ENCODE data around the gene TSHZ3. TPM values are rescaled to one million over a fixed set of nuclear protein-coding genes. Genes with fewer than 3 reads are reported as not detected.

TSHZ3 gene
- total RNA-seq, 4 donors from 2014 or later = 0.19 to 5.3 (median 1.9) TPM

GRCh38 chr19:31314849-31315629 lies 34.2 kb downstream of the TSHZ3 start:
- Histone ChIP-seq H3K4me3 (no peak overlapping the region), H3K27ac (no peak overlapping the region), H3K9me3 (no peaks in the 10 kb centered on the region), H3K4me1 (peaks cover 0 to 45% (median 10%) of the 10 kb centered on the region in 3 donors), H3K36me3 (no peaks in the 10 kb centered on the region), H3K27me3 (no peaks in the 10 kb centered on the region)
- intact Hi-C loops (cut with DNase I) = no loop called here
- DNase-seq = no peak
- WGBS, 2 donors = 74% methylated on average over 10 to 13 of the region's 14 CpGs
- TF ChIP-seq POLR2A (IDR thresholded peaks at IDR 0.05) = no peak
- TF ChIP-seq, protein P1, sequence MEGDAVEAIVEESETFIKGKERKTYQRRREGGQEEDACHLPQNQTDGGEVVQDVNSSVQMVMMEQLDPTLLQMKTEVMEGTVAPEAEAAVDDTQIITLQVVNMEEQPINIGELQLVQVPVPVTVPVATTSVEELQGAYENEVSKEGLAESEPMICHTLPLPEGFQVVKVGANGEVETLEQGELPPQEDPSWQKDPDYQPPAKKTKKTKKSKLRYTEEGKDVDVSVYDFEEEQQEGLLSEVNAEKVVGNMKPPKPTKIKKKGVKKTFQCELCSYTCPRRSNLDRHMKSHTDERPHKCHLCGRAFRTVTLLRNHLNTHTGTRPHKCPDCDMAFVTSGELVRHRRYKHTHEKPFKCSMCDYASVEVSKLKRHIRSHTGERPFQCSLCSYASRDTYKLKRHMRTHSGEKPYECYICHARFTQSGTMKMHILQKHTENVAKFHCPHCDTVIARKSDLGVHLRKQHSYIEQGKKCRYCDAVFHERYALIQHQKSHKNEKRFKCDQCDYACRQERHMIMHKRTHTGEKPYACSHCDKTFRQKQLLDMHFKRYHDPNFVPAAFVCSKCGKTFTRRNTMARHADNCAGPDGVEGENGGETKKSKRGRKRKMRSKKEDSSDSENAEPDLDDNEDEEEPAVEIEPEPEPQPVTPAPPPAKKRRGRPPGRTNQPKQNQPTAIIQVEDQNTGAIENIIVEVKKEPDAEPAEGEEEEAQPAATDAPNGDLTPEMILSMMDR (IDR thresholded peaks at IDR 0.05) = no peak

DNA sequence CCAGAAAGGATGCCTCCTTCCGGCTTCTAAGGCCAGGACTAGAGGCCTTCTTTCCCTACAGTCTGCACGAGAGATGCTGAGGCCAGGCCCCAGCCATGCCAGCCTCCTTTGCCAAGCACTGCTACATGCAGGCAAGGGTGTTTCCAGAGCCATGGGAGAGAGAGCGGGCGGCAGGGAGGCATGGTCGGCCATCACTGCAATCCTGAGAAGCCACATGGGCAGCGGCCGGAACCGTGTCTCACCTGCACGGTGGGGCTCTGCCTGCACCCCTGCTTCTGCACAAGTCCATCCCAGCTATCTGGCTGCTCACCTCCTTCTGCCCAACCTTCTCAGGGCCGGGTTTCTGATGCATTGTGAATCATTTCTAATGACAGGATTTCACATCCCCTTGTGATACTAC lies 35.1 kb downstream of the TSHZ3 start:
- Histone ChIP-seq H3K27ac (no peak overlapping the region), H3K36me3 (no peaks in the 10 kb centered on the region), H3K27me3 (no peaks in the 10 kb centered on the region), H3K4me3 (no peak overlapping the region), H3K4me1 (peaks cover 0 to 45% (median 10%) of the 10 kb centered on the region in 3 donors), H3K9me3 (no peaks in the 10 kb centered on the region)
- WGBS, 2 donors = 91 to 92% methylated on average over 5 to 8 of the region's 10 CpGs
- intact Hi-C loops (cut with DNase I) = no loop called here
- DNase-seq = no peak
- TF ChIP-seq, protein P1 (IDR thresholded peaks at IDR 0.05) = no peak
- no peak for TF ChIP-seq POLR2A (IDR thresholded peaks at IDR 0.05)

DNA sequence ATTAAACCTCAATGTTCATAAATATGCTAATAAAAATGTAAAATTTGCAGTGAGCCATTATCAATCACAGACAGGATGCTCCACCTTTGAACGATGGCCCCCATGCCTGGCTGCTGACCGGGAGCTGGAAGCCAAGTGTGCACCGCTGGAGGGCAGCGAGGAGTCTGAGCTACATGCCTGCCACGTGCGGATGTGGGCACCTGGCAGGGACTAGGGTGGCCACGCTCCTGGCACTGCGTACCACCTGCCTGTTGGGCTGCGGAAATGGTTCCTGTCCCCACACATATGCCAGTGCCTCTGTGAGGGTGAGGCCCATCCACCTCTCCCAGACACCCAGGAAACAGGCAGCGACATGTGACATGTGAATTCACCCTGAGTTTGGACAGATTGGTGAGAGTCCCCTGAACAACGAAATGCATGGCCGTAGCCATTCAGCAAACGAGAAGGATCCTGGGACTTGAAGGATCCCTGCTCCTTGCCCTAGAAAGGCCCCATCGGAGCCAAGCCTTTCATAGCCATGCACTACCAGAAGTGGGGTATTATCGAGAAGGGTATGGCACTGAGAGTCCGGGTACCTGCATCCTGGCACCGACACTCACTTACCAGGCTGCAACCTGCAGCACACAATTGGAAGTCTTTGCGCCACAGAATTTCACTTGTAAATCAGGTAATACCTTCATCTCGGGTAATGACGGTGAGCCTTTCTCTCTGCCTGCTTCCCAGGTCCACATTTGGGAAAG lies 35.8 kb downstream of the TSHZ3 start:
- H3K27me3 ChIP-seq = no peaks in the 10 kb centered on the region
- intact Hi-C loops (cut with DNase I) = no loop called here
- no peak overlapping the region for H3K4me3 ChIP-seq
- no peaks in the 10 kb centered on the region for H3K36me3 ChIP-seq
- peaks cover 0 to 45% (median 10%) of the 10 kb centered on the region in 3 donors for H3K4me1 ChIP-seq
- H3K27ac ChIP-seq = no peak overlapping the region
- DNase-seq = no peak
- TF ChIP-seq, protein P1 (IDR thresholded peaks at IDR 0.05) = no peak
- no peak for TF ChIP-seq POLR2A (IDR thresholded peaks at IDR 0.05)
- no peaks in the 10 kb centered on the region for H3K9me3 ChIP-seq
- WGBS, 2 donors = 87 to 91% methylated on average over 15 to 18 of the region's 20 CpGs

DNA sequence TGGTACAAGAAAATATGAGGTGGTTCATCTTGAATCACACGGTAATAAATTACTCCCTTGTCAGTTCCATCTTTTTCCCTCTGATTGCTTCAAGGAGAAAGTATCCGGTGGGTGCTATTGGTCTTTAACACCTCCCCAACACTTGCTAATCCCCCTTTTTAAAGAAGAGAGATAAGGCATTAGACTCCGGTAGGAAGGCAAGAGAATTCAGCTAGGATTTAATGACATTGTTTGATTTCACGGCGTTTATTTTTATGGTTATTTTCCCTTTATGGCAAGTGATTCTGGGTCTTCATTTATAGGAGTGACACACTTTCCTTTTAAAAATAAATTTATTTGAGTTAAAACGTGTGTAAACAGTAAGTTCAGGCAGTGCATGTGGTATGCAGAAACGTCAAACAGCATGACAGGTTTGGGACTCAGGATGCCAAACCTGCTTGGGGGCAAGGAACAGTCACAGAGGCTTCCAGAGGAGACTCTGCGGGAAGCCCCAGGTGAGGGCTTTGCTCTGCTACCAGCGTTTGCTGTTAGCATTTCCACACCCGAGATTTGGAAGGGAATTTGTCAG lies 36.5 kb downstream of the TSHZ3 start:
- TF ChIP-seq, protein P1 (IDR thresholded peaks at IDR 0.05) = no peak
- no peak for TF ChIP-seq POLR2A (IDR thresholded peaks at IDR 0.05)
- Histone ChIP-seq H3K27ac (no peak overlapping the region), H3K9me3 (no peaks in the 10 kb centered on the region), H3K4me1 (peaks cover 0 to 44% (median 9%) of the 10 kb centered on the region in 3 donors), H3K36me3 (no peaks in the 10 kb centered on the region), H3K27me3 (no peaks in the 10 kb centered on the region), H3K4me3 (no peak overlapping the region)
- no peak for DNase-seq
- intact Hi-C loops (cut with DNase I) = no loop called here
- 51 to 54% methylated on average over 8 to 10 of the region's 10 CpGs for WGBS, 2 donors

Measured in esophagus squamous epithelium (tissue), 5 donors.